C4-2B (cell line): ENCODE data around the gene SLC7A10.

Experiments used
- ZFX ChIP-seq: fragments of 450-650 bp; IDR thresholded peaks from 2 replicates; pipeline ENCODE4 v1.6.1; 2017
- TF ChIP-seq, protein P1 (sequence below): fragments of 450-650 bp; conservative IDR thresholded peaks from 2 replicates; pipeline ENCODE4 v1.5.1; 2017; ENCODE audit warnings: mild to moderate bottlenecking

DNA sequence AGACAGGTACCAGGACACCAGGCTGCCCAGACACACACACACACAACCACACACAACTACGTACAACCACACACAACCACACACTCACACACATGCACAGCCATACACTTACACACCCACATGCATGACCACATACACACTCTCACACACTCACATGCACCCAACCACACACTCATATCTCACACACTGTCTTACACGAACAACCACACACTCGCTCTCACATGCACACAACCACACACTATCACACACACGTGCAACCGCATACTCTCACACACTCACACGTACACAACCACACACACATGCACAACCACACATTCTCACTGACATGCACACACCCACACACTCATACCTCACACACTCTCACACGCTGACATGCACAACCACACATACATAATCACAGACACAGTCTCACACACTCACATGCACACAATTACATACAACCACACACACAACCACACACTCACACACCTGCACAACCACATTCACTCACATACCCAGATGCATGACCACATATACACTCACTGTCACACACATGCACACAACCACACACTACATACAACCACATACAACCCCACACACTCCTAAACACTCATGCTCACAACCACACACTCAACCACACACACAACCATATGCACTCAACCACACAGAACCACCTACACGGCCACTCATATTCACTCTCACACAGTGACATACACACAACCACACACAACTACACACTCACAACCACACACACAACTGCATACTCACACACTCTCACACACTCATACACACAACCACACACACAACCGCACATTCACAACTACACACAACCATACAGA is 7.6 kb upstream of the SLC7A10 start:
- TF ChIP-seq, protein P1, sequence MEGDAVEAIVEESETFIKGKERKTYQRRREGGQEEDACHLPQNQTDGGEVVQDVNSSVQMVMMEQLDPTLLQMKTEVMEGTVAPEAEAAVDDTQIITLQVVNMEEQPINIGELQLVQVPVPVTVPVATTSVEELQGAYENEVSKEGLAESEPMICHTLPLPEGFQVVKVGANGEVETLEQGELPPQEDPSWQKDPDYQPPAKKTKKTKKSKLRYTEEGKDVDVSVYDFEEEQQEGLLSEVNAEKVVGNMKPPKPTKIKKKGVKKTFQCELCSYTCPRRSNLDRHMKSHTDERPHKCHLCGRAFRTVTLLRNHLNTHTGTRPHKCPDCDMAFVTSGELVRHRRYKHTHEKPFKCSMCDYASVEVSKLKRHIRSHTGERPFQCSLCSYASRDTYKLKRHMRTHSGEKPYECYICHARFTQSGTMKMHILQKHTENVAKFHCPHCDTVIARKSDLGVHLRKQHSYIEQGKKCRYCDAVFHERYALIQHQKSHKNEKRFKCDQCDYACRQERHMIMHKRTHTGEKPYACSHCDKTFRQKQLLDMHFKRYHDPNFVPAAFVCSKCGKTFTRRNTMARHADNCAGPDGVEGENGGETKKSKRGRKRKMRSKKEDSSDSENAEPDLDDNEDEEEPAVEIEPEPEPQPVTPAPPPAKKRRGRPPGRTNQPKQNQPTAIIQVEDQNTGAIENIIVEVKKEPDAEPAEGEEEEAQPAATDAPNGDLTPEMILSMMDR = no peak
- TF ChIP-seq ZFX = no peak
